ENCODE results near the gene PLK5.

PLK5 gene

DNA sequence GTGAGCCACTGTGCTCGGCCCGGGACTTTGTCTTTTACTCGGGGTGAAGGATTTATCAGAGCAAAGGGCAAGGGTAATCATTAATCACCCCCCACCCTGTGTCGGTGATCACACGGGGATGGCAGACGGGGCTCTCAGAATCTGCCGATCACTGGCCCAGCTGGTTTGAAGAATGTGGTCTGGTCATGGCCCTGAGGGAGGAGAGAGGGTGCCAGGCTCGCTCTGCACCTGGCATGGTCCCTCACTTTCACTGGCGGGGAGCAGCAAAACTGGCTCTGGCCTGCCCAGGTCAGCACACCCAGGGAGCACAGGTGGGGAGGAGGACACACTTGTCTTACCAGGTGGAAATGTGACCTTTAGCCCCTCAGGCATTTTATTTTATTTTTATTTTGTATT, 22.7 kb upstream of the PLK5 start:
- TF ChIP-seq, protein P1, sequence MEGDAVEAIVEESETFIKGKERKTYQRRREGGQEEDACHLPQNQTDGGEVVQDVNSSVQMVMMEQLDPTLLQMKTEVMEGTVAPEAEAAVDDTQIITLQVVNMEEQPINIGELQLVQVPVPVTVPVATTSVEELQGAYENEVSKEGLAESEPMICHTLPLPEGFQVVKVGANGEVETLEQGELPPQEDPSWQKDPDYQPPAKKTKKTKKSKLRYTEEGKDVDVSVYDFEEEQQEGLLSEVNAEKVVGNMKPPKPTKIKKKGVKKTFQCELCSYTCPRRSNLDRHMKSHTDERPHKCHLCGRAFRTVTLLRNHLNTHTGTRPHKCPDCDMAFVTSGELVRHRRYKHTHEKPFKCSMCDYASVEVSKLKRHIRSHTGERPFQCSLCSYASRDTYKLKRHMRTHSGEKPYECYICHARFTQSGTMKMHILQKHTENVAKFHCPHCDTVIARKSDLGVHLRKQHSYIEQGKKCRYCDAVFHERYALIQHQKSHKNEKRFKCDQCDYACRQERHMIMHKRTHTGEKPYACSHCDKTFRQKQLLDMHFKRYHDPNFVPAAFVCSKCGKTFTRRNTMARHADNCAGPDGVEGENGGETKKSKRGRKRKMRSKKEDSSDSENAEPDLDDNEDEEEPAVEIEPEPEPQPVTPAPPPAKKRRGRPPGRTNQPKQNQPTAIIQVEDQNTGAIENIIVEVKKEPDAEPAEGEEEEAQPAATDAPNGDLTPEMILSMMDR (IDR thresholded peaks at IDR 0.05; ENCODE audit: insufficient read depth, missing control alignments): no peak
- no peak for DNase-seq (ENCODE audit: insufficient read length, low spot score)
- FAIRE-seq: no peak

DNA sequence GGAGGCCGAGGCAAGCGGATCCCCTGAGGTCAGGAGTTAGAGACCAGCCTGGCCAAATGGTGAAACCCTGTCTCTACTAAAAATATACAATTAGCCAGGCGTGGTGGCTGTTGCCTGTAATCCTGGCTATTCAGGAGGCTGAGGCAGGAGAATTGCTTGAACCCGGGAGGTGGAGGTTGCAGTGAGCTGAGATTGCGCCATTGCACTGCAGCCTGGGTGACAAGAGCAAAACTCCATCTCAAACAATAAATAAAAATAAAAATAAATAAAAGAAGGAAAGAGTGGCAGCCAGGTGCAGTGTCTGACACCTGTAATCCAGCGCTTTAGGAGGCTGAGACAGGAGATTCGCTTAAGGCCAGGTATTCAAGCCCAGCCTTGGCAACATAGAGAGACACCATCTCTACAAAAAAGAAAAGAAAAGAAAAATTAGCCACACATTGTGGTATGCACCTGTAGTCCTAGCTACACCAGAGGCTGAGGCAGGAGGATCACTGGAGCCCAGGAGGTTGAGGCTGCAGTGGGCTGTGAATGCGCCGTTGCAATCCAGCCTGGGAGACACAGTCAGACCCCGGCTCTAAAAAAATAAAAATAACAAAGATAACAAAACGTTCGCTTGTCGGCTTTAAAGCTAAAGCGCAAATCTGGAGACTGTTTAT, 21.3 kb upstream of the PLK5 start:
- DNase-seq (ENCODE audit: insufficient read length, low spot score) (no peak), FAIRE-seq (no peak)
- TF ChIP-seq, protein P1 (IDR thresholded peaks at IDR 0.05; ENCODE audit: insufficient read depth, missing control alignments): no peak

DNA sequence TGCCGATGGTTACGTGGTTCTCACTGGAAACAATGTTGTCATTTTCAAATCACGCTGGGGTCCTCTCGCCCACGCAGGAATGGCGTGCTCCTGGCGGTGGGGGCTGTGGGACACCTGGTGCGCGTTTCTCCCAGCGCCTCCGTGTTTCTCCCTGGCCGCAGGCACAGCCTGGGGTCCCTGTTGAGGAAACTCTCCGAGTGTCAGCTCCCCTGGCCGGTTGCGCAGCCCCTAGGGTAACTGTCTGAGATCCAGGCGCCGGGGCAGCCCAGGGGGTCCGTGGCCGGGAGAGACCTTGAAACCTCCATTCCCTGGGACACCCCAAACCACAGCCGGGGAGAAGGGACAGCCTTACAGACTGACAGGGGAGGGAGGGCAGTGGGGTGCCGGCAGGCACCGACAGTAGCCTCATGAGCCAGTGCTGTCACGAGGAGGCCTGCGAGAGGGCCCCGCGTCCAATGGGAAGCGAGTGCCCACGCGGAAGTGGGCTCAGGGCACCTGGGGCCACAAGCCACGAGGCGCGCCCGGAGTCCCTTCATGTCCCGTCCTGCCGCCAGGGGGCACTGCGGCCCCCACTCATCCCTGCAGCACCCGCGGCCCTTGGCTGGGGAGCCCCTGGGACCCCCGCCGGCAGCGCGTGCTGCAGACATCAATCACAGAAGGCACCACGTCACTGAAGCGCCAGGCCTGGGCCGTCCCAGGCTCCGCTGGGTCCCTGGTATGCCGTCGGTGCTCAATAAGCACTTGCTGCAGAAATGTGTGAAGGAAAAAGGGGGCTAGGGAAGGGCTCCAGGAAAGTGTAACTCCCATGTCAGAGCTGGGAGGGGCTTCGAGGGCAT, 20.6 kb upstream of the PLK5 start:
- FAIRE-seq: no peak

DNA sequence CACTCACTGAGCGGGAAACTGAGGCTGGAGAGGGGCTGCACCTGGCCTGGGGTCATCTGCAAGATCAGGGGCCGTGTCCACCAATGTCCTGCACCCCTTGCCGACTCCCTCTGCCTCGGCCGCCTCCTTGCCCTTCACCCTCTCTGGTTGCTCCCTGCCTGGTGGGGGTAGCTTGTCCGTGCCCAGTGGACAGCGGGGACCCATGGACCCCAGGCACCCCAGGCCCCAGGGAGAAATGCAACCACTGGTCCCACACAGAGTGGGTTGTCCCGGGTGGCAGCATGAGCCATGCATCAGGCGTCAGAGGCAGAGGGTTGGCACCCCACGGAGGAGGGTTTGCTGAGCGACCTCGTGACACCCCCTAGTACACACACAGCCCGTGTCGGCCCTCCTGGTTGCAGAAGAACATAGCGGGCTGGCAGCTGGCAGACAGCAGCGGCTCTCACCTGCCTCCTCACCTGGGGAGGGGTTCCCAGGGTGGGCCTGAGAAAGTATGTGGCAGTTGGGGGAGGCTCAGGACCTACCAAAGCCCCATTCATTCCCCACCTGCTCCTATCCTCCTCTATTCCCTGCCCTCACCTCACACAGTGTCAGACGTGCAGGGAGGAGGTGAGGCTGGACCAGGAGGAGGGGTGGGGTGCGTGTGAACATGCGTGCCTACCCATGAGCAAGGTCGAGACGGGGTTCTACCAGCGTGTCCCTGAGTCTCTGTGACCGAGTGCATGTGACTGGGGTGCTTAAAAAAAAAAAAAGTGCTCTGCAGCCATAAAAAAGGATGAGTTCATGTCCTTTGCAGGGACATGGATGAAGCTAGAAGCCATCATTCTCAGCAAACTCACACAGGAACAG, 19.7 kb upstream of the PLK5 start:
- DNase-seq (ENCODE audit: insufficient read length, low spot score) (no peak), FAIRE-seq (no peak)
- TF ChIP-seq, protein P1 (IDR thresholded peaks at IDR 0.05; ENCODE audit: insufficient read depth, missing control alignments): no peak

More for the DNA sequence above, 20.6 kb upstream of the PLK5 start:
- TF ChIP-seq, protein P1 (IDR thresholded peaks at IDR 0.05; ENCODE audit: insufficient read depth, missing control alignments): peak; percentile 53
- DNase-seq (ENCODE audit: insufficient read length, low spot score): no peak

DNA sequence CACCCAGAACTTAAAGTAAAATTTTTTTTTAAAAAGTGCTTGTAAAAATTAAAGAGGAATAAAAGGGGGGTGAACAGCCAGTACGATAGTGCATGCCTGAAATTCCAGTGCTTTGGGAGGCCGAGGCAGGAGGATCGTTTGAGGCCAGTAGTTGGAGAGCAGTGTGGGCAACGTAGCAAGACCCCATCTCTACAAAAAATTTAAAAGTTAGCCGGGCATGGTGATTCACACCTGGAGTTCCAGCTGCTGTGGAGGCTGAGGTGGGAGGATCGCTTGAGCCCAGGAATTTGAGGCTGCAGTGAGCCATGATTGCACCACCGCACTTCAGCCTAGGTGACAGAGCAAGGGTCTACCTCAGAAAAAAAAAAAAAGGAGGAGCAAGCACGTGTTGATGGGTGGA, 18.9 kb upstream of the PLK5 start:
- TF ChIP-seq, protein P1 (IDR thresholded peaks at IDR 0.05; ENCODE audit: insufficient read depth, missing control alignments): no peak
- FAIRE-seq (no peak), DNase-seq (ENCODE audit: insufficient read length, low spot score) (no peak)

DNA sequence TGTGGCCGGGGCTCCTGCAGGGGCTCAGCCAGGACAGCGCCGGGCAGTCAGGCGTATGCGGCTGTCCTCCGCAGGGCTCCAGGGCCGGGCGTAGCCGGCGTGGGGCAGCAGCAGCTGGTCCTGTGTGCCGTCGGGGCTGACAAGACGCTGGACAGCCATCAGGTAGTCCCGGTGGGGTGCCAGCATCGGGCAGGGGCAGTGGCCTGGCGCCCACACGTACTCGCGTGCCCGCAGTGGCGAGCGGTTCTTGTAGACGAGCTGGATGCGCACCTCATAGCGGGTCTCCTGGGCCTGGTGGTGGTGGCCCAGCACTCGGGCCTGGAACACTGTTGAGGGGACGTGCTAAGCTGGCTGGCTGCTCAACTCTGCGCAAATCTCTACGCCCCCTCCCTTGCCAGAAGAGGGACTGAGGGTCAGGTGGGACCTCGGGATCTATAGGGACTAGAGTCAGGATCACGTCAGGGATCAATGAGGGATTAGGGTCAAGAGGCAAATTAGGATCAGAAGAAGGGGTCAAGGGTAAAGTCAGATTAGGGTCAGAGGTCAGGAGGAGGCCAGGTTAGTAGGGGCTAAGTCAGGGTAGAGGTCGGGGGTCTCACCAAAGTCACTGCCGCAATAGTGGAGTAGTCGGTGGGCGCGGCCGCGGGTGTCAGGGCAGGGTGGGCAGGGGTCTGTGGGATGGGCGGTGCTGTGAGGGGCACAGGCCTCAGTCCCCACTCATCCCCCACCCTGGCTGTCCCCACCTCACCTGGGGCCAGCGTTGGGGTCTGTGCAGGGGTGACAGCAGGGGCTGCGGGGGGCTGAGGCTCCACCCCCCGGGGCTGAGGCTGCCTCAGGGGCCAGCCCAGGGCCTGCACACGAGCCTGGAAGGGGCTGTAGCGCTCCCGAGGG, 17.6 kb upstream of the PLK5 start:
- TF ChIP-seq, protein P1 (IDR thresholded peaks at IDR 0.05; ENCODE audit: insufficient read depth, missing control alignments): no peak
- FAIRE-seq: no peak

More for the DNA sequence above, 17.6 kb upstream of the PLK5 start:
- DNase-seq (ENCODE audit: insufficient read length, low spot score): no peak

All from D721Med (cell line).